ENCODE measurements around the gene NHS. TPM values are rescaled to one million over a fixed set of nuclear protein-coding genes. Genes with fewer than 3 reads are reported as not detected.
"Not testable (repeated sequence)": the region's sequence is repeated elsewhere in the genome, so short reads cannot be mapped to it uniquely, and the experiment has no call there.

Gene NHS
- total and polyA plus RNA-seq, 7 donors, result 0.04 to 1.3 (median 0.22) TPM

DNA sequence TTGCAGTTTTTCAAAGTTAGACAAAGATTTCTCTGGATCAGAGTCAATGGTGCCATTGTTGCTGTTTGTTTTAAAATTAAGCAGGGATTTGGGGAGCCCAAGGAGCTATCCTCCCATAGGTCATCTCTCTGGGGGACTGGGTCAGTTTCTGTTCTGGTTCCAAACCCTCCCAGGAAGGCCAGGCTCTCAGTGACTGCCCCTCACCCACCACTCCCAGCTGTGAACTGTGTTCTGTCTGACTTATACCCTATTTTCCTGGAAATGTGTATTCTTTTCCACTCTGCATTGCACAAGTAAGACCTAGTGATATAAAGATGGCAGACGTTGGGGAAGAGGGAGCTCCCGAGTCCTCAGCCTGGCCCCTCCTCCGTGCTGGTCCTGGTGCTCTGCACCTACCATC lies 65.8 kb downstream of the NHS start:
- ATAC-seq (no peak), DNase-seq (no peak)
- TF ChIP-seq, protein P1, sequence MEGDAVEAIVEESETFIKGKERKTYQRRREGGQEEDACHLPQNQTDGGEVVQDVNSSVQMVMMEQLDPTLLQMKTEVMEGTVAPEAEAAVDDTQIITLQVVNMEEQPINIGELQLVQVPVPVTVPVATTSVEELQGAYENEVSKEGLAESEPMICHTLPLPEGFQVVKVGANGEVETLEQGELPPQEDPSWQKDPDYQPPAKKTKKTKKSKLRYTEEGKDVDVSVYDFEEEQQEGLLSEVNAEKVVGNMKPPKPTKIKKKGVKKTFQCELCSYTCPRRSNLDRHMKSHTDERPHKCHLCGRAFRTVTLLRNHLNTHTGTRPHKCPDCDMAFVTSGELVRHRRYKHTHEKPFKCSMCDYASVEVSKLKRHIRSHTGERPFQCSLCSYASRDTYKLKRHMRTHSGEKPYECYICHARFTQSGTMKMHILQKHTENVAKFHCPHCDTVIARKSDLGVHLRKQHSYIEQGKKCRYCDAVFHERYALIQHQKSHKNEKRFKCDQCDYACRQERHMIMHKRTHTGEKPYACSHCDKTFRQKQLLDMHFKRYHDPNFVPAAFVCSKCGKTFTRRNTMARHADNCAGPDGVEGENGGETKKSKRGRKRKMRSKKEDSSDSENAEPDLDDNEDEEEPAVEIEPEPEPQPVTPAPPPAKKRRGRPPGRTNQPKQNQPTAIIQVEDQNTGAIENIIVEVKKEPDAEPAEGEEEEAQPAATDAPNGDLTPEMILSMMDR (IDR thresholded peaks at IDR 0.05), result no peak
- no peak overlapping the region for H3K27ac ChIP-seq
- no peaks in the 10 kb centered on the region for H3K9me3 ChIP-seq
- 52 to 77% (median 74%) methylated on average over 3 of the region's 3 CpGs for WGBS, 3 donors
- peaks cover 0 to 8% (median 0%) of the 10 kb centered on the region in 3 donors for H3K27me3 ChIP-seq (ENCODE audit: insufficient read depth in 3 of 3, low read length in 2 of 3)
- intact Hi-C loops (cut with DNase I), result no loop called here
- H3K4me1 ChIP-seq, result no peaks in the 10 kb centered on the region
- H3K4me3 ChIP-seq, result no peak overlapping the region
- no peaks in the 10 kb centered on the region for H3K36me3 ChIP-seq (ENCODE audit: insufficient read depth in 1 of 2, low read depth in 1 of 2)

DNA sequence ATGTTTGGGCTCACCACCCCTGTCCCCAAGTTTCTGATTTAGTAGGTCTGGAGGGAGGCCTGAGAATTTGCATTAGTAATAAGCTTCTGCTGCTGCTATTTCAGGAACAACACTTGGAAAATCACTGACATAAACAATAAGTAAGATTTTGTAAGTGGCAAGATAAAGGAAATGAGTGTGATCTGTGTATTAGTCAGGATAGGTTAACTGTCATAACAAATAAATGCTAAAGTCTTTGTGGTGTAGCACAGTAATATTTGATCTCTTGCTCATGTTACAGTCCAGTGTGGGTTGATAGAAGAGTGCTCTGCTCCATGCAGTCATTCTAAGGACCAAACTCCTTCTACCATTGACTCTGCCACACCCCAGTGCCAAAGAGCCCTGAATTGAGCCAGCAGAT lies 67.0 kb downstream of the NHS start:
- Histone ChIP-seq H3K27ac (no peak overlapping the region), H3K36me3 (ENCODE audit: insufficient read depth in 1 of 2, low read depth in 1 of 2) (no peaks in the 10 kb centered on the region), H3K27me3 (ENCODE audit: insufficient read depth in 3 of 3, low read length in 2 of 3) (peaks cover 0 to 8% (median 0%) of the 10 kb centered on the region in 3 donors), H3K4me1 (no peaks in the 10 kb centered on the region), H3K4me3 (no peak overlapping the region), H3K9me3 (no peaks in the 10 kb centered on the region)
- DNase-seq (no peak), ATAC-seq (no peak)
- intact Hi-C loops (cut with DNase I), result no loop called here
- TF ChIP-seq, protein P1 (IDR thresholded peaks at IDR 0.05), result no peak

DNA sequence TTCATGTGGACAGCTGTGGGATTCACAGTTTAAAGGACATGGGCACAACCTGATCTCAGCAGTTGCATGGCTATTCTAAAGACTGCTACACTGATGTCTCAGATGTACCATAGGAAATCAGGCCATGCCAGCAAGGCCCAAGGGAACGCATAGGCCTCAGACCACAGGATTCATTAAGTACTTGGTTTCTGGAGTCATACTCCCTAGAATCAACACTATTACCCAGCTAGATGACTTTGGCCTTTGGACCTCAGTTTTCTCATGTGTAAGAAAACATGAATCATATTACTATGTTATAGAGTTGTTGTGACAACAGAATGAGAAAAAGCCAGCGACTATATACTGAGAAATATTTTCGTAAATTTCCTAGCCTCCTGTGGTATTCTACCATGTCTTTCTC lies 67.9 kb downstream of the NHS start:
- TF ChIP-seq, protein P1 (IDR thresholded peaks at IDR 0.05), result no peak
- Histone ChIP-seq H3K36me3 (ENCODE audit: insufficient read depth in 1 of 2, low read depth in 1 of 2) (no peaks in the 10 kb centered on the region), H3K4me1 (no peaks in the 10 kb centered on the region), H3K4me3 (no peak overlapping the region), H3K27me3 (ENCODE audit: insufficient read depth in 3 of 3, low read length in 2 of 3) (peaks cover 0 to 8% (median 0%) of the 10 kb centered on the region in 3 donors), H3K27ac (no peak overlapping the region), H3K9me3 (no peaks in the 10 kb centered on the region)
- intact Hi-C loops (cut with DNase I), result no loop called here
- ATAC-seq (no peak), DNase-seq (no peak)
- 82 to 92% (median 88%) methylated on average over 3 of the region's 3 CpGs for WGBS, 3 donors

DNA sequence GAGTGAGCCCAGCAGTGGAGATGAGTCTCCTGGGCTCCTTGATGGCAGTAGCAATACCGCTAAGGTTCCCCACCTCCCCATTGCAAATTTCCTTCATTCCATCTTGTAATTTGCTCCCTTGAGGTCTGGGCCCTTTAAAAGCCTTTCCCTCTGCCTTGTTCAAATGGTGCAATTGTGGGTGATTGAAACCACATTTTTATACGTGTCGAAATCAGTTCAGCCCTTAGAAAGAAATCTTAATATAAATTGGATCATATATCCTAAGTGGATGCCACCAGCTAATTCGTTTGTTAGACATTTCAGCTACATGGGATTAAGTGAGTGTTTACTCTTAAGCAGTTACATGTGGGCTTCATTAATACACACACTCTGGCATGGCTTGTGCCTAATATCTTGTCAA lies 68.6 kb downstream of the NHS start:
- peaks cover 0 to 3% (median 0%) of the 10 kb centered on the region in 3 donors for H3K27me3 ChIP-seq (ENCODE audit: insufficient read depth in 3 of 3, low read length in 2 of 3)
- intact Hi-C loops (cut with DNase I), result no loop called here
- H3K27ac ChIP-seq, result no peak overlapping the region
- H3K9me3 ChIP-seq, result no peaks in the 10 kb centered on the region
- DNase-seq, result no peak
- H3K36me3 ChIP-seq (ENCODE audit: insufficient read depth in 1 of 2, low read depth in 1 of 2), result no peaks in the 10 kb centered on the region
- 72 to 92% (median 86%) methylated on average over 4 of the region's 4 CpGs for WGBS, 3 donors
- no peak for ATAC-seq
- no peaks in the 10 kb centered on the region for H3K4me1 ChIP-seq
- no peak overlapping the region for H3K4me3 ChIP-seq
- TF ChIP-seq, protein P1 (IDR thresholded peaks at IDR 0.05), result no peak

DNA sequence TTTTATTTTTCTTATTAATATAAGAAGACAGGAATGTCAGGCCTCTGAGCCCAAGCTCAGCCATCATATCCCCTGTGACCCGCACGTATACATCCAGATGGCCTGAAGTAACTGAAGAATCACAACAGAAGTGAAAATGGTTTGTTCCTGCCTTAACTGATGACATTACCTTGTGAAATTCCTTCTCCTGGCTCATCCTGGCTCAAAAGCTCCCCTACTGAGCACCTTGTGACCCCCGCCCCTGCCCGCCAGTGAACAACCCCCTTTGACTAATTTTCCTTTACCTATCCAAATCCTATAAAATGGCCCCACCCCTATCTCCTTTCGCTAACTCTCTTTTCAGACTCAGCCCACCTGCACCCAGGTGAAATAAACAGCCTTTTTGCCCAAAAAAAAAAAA lies 71.3 kb downstream of the NHS start:
- H3K27me3 ChIP-seq (ENCODE audit: insufficient read depth in 3 of 3, low read length in 2 of 3); DNase-seq; H3K4me1 ChIP-seq; ATAC-seq; H3K36me3 ChIP-seq (ENCODE audit: insufficient read depth in 1 of 2, low read depth in 1 of 2); intact Hi-C loops (cut with DNase I); H3K27ac ChIP-seq; H3K9me3 ChIP-seq; H3K4me3 ChIP-seq: not testable (repeated sequence)
- WGBS, 3 donors, result 75 to 98% (median 95%) methylated on average over 4 to 5 of the region's 5 CpGs

All from psoas muscle (tissue), 8 donors.